ENCODE data around the gene SPAST.

- TF ChIP-seq CTCF (IDR thresholded peaks at IDR 0.05): no peak
- TF ChIP-seq EZH2phosphoT487 (IDR thresholded peaks at IDR 0.05): no peak
Observed at GRCh38 chr2:32051836-32052439, 11.4 kb upstream of the SPAST start.

Data from neural progenitor cell (in vitro differentiated cells).